Adrenal gland (tissue), 12 donors: ENCODE results near the gene STX8. TPM values are rescaled to one million over a fixed set of nuclear protein-coding genes. Genes with fewer than 3 reads are reported as not detected.

Experiments
- DNase-seq, 7 donors: peaks; one replicate each; pipeline ENCODE4 v3.0.0-alpha.2; 2019 to 2020
- H3K27ac ChIP-seq, 5 donors: fragments of 200-600 bp; sonication (generic) in 4 of 5; 1 replicate in 3 of 5; 2 replicates in 2 of 5; pipeline versions ENCODE4 v1.5.1 to v1.8.0; 2016 to 2020; ENCODE audit warnings: mild to moderate bottlenecking in 1 of 5
- H3K27me3 ChIP-seq: fragments of 200-600 bp; 2 replicates; pipeline ENCODE4 v1.8.0; 2021
- H3K36me3 ChIP-seq, 2 donors: fragments of 200-600 bp; replicated peaks in 1 of 2; 1 replicate in 1 of 2; 2 replicates in 1 of 2; pipeline versions ENCODE4 v1.5.1 to v1.8.0; 2018 to 2022
- H3K4me1 ChIP-seq, 2 donors: fragments of 200-600 bp; replicated peaks in 1 of 2; 1 replicate in 1 of 2; 2 replicates in 1 of 2; pipeline versions ENCODE4 v1.5.1 to v1.8.0; 2018 to 2021
- H3K4me3 ChIP-seq, 4 donors: fragments of 200-600 bp; sonication (generic) in 3 of 4; one replicate each; pipeline ENCODE4 v1.5.1; 2016 to 2018
- H3K9me3 ChIP-seq, 3 donors: fragments of 200-600 bp; sonication (generic) in 1 of 3; replicated peaks in 1 of 3; 1 replicate in 2 of 3; 2 replicates in 1 of 3; pipeline versions ENCODE4 v1.5.1 to v1.8.0; 2016 to 2021
- CTCF ChIP-seq, 6 experiments: fragments of 450-650 bp in 4 of 6; fragments of 200-600 bp in 2 of 6; sonication (generic) in 1 of 6; IDR thresholded peaks; 1 replicate in 5 of 6; 2 replicates in 1 of 6; pipeline versions ENCODE4 v1.5.1 to v1.8.0; 2016 to 2021; ENCODE audit warnings: antibody characterized with exemption in 6 of 6, mild to moderate bottlenecking in 2 of 6, moderate library complexity in 1 of 6
- POLR2A ChIP-seq, 2 donors: fragments of 450-650 bp; IDR thresholded peaks; one replicate each; pipeline ENCODE4 v1.6.1; 2017; ENCODE audit warnings: antibody characterized with exemption in 2 of 2, mild to moderate bottlenecking in 2 of 2, moderate library complexity in 1 of 2
- WGBS, 4 donors: extraction: QIAGEN DNeasy Blood & Tissue Kit in 2 of 4; methylation state at CpG; one replicate each; pipeline versions ENCODE4 v1.1.5 to v1.1.7; 2013 to 2017; 5-methylcytosine and 5-hydroxymethylcytosine counted together
- intact Hi-C, 2 donors: fragments of 100-400 bp; cut with DNase I; formaldehyde crosslinking; loops; one replicate each; pipeline versions ENCODE4 v1.14.1 to v1.15.0; 2022 to 2023
- polyA plus RNA-seq, 3 donors: library from polyadenylated mRNA; stranded (reverse); fragments of 200-250 nt in 2 of 3; fragments of 350-450 nt in 1 of 3; fragmentation: Illumina TruSeq in 1 of 3; extraction: RNeasy Lipid Tissue Mini Kit (QIAGEN cat#74804) in 1 of 3; gene quantifications; one replicate each; pipeline ENCODE4 v1.2.3, GENCODE V29; 2013 to 2014
- total RNA-seq, 9 donors: library from RNA; depleted of rRNA in 4 of 9; stranded (reverse); fragments of >200 nt in 4 of 9; fragments of 120-200 nt in 1 of 9; fragmentation: NEBNext Ultra II Directional in 1 of 9; extraction: Animal tissue kit (Norgen Biotek cat#: 25700) in 1 of 9; gene quantifications; one replicate each; pipeline versions ENCODE4 v1.1.0 to v1.2.4, GENCODE V29; 2013 to 2023
- donor health status: healthy with polysubstance abuse.
- donor health status: Bipolar disorder and iron deficiency.
- donor health status: DM: yes; HTN: yes; CAD: no.
- donor health status: DM: no; HTN: no; CAD: no.
- donor health status: DM: no; HTN: no; CAD: no.
- donor health status: DM: yes; HTN: yes; CAD: no.

The STX8 gene
- total and polyA plus RNA-seq, 12 donors, result 21.9 to 94.1 (median 72.3) TPM

- Histone ChIP-seq H3K36me3 (no peaks in the 10 kb centered on the region), H3K27ac (no peak overlapping the region), H3K4me1 (peaks cover 0 to 9% of the 10 kb centered on the region in 2 donors), H3K27me3 (no peaks in the 10 kb centered on the region), H3K4me3 (no peak overlapping the region), H3K9me3 (peaks cover 0 to 8% (median 0%) of the 10 kb centered on the region in 3 donors)
- WGBS, 4 donors, result 68 to 75% (median 71%) methylated on average over 13 of the region's 13 CpGs
- no peak for TF ChIP-seq CTCF (IDR thresholded peaks at IDR 0.05)
- intact Hi-C loops, result no loop called here
- no peak for DNase-seq
These were observed 364.4 kb downstream of the STX8 start for GRCh38 chr17:9211133-9211765.

GRCh38 chr17:9209781-9210370, 365.7 kb downstream of the STX8 start:
- no peaks in the 10 kb centered on the region for H3K9me3 ChIP-seq
- no peaks in the 10 kb centered on the region for H3K27me3 ChIP-seq
- H3K27ac ChIP-seq, result no peak overlapping the region
- no peak for DNase-seq
- H3K36me3 ChIP-seq, result no peaks in the 10 kb centered on the region
- H3K4me1 ChIP-seq, result peaks cover 0 to 10% of the 10 kb centered on the region in 2 donors
- TF ChIP-seq POLR2A (IDR thresholded peaks at IDR 0.05), result no peak
- TF ChIP-seq CTCF (IDR thresholded peaks at IDR 0.05), result no peak
- H3K4me3 ChIP-seq, result no peak overlapping the region
- 72 to 84% (median 76%) methylated on average over 7 of the region's 7 CpGs for WGBS, 4 donors
- intact Hi-C loops, result no loop called here

GRCh38 chr17:9209347-9209746, 366.3 kb downstream of the STX8 start:
- H3K4me3 ChIP-seq, result no peak overlapping the region
- TF ChIP-seq POLR2A (IDR thresholded peaks at IDR 0.05) (no peak), CTCF (IDR thresholded peaks at IDR 0.05) (no peak)
- H3K36me3 ChIP-seq, result no peaks in the 10 kb centered on the region
- H3K4me1 ChIP-seq, result peaks cover 0 to 10% of the 10 kb centered on the region in 2 donors
- H3K27me3 ChIP-seq, result no peaks in the 10 kb centered on the region
- 68 to 91% (median 88%) methylated on average over 2 to 5 of the region's 5 CpGs for WGBS, 4 donors
- no peak for DNase-seq
- no peak overlapping the region for H3K27ac ChIP-seq
- H3K9me3 ChIP-seq, result no peaks in the 10 kb centered on the region
- intact Hi-C loops, result no loop called here

- DNase-seq, result no peak
- H3K4me1 ChIP-seq, result peaks cover 0 to 10% of the 10 kb centered on the region in 2 donors
- WGBS, 4 donors, result 89 to 94% (median 91%) methylated on average over 10 of the region's 10 CpGs
- no peak overlapping the region for H3K4me3 ChIP-seq
- no peak overlapping the region for H3K27ac ChIP-seq
- TF ChIP-seq POLR2A (IDR thresholded peaks at IDR 0.05) (no peak), CTCF (IDR thresholded peaks at IDR 0.05) (no peak)
- H3K9me3 ChIP-seq, result no peaks in the 10 kb centered on the region
- H3K27me3 ChIP-seq, result no peaks in the 10 kb centered on the region
- intact Hi-C loops, result no loop called here
- no peaks in the 10 kb centered on the region for H3K36me3 ChIP-seq
These were observed 367.1 kb downstream of the STX8 start for GRCh38 chr17:9208381-9209105.
